Aorta (tissue), 5 donors: ENCODE measurements around the gene MLLT10. TPM values are rescaled to one million over a fixed set of nuclear protein-coding genes. Genes with fewer than 3 reads are reported as not detected.
A peak's percentile ranks its signal among the peaks of the same experiment; 100 is the strongest.

Experiments used
- ATAC-seq: fragments of 200-7000 bp; cut with Tn5 transposase; one replicate; pipeline ENCODE4 v1.9.1; 2022; ENCODE audit warnings: moderate library complexity; ENCODE audit not compliant: low FRiP score
- DNase-seq, 2 donors: peaks; one replicate each; pipeline ENCODE4 v3.0.0-alpha.2; 2020
- H3K27ac ChIP-seq, 2 donors: one replicate each; pipeline ENCODE4 v1.5.1; 2013; ENCODE audit warnings: low read length in 2 of 2, mild to moderate bottlenecking in 2 of 2, moderate library complexity in 2 of 2, control low read depth in 1 of 2, inconsistent platforms in 1 of 2, low read depth in 1 of 2
- H3K27me3 ChIP-seq, 2 donors: one replicate each; pipeline ENCODE4 v1.6.1; 2013; ENCODE audit warnings: control low read depth in 1 of 2, low read length in 1 of 2, mild to moderate bottlenecking in 1 of 2, moderate library complexity in 1 of 2; ENCODE audit not compliant: insufficient read depth in 2 of 2, control insufficient read depth in 1 of 2
- H3K36me3 ChIP-seq, 2 donors: one replicate each; pipeline ENCODE4 v1.6.1; 2013; ENCODE audit warnings: control low read depth in 1 of 2, low read length in 1 of 2, mild to moderate bottlenecking in 1 of 2; ENCODE audit not compliant: insufficient read depth in 2 of 2, control insufficient read depth in 1 of 2
- H3K4me1 ChIP-seq, 2 donors: one replicate each; pipeline ENCODE4 v1.6.1; 2013; ENCODE audit warnings: low read length in 2 of 2, control low read depth in 1 of 2, mild to moderate bottlenecking in 1 of 2, moderate library complexity in 1 of 2; ENCODE audit not compliant: insufficient read depth in 2 of 2, control insufficient read depth in 1 of 2
- H3K4me3 ChIP-seq, 2 donors: one replicate each; pipeline ENCODE4 v1.5.1; 2013; ENCODE audit warnings: low read length in 2 of 2, control low read depth in 1 of 2, mild to moderate bottlenecking in 1 of 2
- H3K9me3 ChIP-seq: one replicate; pipeline ENCODE4 v1.6.1; 2013; ENCODE audit warnings: mild to moderate bottlenecking, low read length; ENCODE audit not compliant: control insufficient read depth
- WGBS, 2 donors: extraction: QIAGEN DNeasy Blood & Tissue Kit; methylation state at CpG; one replicate each; pipeline ENCODE4 v1.1.7; 2013; 5-methylcytosine and 5-hydroxymethylcytosine counted together
- intact Hi-C, 2 donors: fragments of 100-400 bp; cut with DNase I; formaldehyde crosslinking; loops; one replicate each; pipeline versions ENCODE4 v1.14.2 to v1.15.0; 2022
- polyA plus RNA-seq, 2 donors: library from polyadenylated mRNA; stranded (reverse); fragments of 200-250 nt; gene quantifications; one replicate each; pipeline ENCODE4 v1.2.3, GENCODE V29; 2013
- total RNA-seq, 2 donors: library from RNA; stranded (reverse); fragmentation: NEBNext Ultra II Directional; extraction: Animal tissue kit (Norgen Biotek cat#: 25700); gene quantifications; one replicate each; pipeline ENCODE4 v1.2.1, GENCODE V29; 2021
- donor health status: healthy with polysubstance abuse.
- donor health status: Bipolar disorder and iron deficiency.
- donor health status: DM: no; HTN: no; CAD: no.
- donor health status: DM: no; HTN: no; CAD: no.
- donor health status: DM: yes; HTN: yes; CAD: no.

MLLT10 gene
- total and polyA plus RNA-seq, 4 donors = 8.4 to 75.3 (median 26.3) TPM

- H3K27ac ChIP-seq = no peak overlapping the region
- peaks cover 0 to 4% of the 10 kb centered on the region in 2 donors for H3K4me1 ChIP-seq
- 92 to 96% methylated on average over 2 of the region's 2 CpGs for WGBS, 2 donors
- no peak for ATAC-seq
- H3K36me3 ChIP-seq = no peaks in the 10 kb centered on the region
- H3K9me3 ChIP-seq = no peaks in the 10 kb centered on the region
- no peak for DNase-seq
- H3K27me3 ChIP-seq = no peaks in the 10 kb centered on the region
- no peak overlapping the region for H3K4me3 ChIP-seq
- intact Hi-C loops = no loop called here
Measured at GRCh38 chr10:21512573-21513404, 21.2 kb upstream of the MLLT10 start.

DNA sequence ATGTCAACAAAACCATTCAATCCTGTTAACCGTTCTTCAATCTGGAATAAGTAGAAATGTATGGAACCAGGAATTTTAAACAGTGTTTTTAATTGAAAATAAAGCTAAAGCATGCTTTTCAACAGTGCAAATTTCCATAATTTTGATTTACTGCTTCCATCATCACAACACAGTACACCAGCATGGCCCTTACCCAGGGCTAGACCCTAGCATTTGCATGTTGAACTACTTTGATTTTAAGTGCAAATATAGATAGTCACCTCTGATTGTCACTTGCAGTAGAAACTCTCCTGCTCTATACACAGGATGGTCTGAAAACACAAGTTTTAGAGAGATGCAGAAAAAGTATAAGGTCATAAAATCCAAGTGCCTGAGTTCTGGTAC is 20.6 kb upstream of the MLLT10 start:
- no peak for ATAC-seq
- intact Hi-C loops = no loop called here
- H3K4me3 ChIP-seq = no peak overlapping the region
- 93 to 96% methylated on average over 1 of the region's 1 CpG for WGBS, 2 donors
- H3K9me3 ChIP-seq = no peaks in the 10 kb centered on the region
- H3K4me1 ChIP-seq = peaks cover 0 to 4% of the 10 kb centered on the region in 2 donors
- no peak for DNase-seq
- no peaks in the 10 kb centered on the region for H3K27me3 ChIP-seq
- H3K27ac ChIP-seq = no peak overlapping the region
- no peaks in the 10 kb centered on the region for H3K36me3 ChIP-seq

GRCh38 chr10:21514129-21514817 is 19.8 kb upstream of the MLLT10 start:
- Histone ChIP-seq H3K27ac (no peak overlapping the region), H3K27me3 (no peaks in the 10 kb centered on the region), H3K4me3 (no peak overlapping the region), H3K36me3 (no peaks in the 10 kb centered on the region), H3K9me3 (no peaks in the 10 kb centered on the region), H3K4me1 (peaks cover 0 to 4% of the 10 kb centered on the region in 2 donors)
- 85 to 90% methylated on average over 6 of the region's 6 CpGs for WGBS, 2 donors
- ATAC-seq (no peak), DNase-seq (no peak)
- intact Hi-C loops = no loop called here

GRCh38 chr10:21514818-21515351 is 19.1 kb upstream of the MLLT10 start:
- intact Hi-C loops = no loop called here
- no peak overlapping the region for H3K4me3 ChIP-seq
- no peak overlapping the region for H3K27ac ChIP-seq
- WGBS, 2 donors = 80 to 84% methylated on average over 10 of the region's 10 CpGs
- H3K9me3 ChIP-seq = no peaks in the 10 kb centered on the region
- peaks cover 0 to 8% of the 10 kb centered on the region in 2 donors for H3K4me1 ChIP-seq
- no peaks in the 10 kb centered on the region for H3K27me3 ChIP-seq
- no peak for ATAC-seq
- no peaks in the 10 kb centered on the region for H3K36me3 ChIP-seq
- DNase-seq = no peak

DNA sequence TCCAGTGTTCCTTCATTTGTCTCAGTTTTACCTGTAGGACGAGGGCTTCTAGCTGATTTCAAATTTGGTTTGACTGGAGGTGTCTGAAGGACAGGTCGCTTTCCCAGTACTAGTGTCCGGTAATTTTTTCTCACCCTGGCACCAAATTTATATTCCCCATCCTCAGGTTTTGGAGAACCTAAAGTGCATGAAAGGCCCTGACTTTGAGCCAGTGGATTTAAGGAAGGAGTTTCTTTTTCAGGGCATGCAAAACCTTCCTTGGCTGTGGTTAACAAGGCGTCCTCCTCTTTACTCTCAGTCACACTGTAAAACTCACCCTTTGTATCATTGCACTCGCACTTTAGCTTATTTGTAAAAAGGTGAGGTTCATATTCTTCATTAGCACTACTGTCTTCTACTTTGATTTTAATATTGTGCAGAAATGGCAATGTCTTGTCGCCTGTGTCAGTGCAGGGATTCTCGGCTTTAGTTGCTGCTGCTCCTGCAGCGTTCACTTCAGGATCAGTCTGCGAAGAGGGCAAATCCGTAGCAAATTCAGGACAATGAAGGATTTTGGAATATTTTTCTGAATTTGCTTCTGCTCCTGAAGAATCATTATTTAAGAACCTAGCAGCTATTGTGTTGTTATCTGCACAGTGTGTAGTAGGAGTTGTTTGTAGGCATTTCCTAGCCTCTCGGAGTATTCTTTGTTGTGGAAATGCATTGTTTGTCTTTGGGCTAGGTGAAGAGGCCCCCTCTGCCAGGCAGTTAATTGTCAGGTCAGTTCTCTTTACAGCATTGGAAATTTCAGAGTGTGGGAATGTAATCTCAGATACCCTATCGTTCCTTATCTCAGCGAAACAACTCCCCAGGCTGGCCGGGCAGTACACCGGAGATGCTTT is 18.4 kb upstream of the MLLT10 start:
- DNase-seq (no peak), ATAC-seq (no peak)
- Histone ChIP-seq H3K36me3 (no peaks in the 10 kb centered on the region), H3K4me1 (peaks cover 0 to 8% of the 10 kb centered on the region in 2 donors), H3K9me3 (no peaks in the 10 kb centered on the region), H3K27me3 (no peaks in the 10 kb centered on the region), H3K4me3 (peak overlapping the region; percentile 83 to 88), H3K27ac (no peak overlapping the region)
- 62% methylated on average over 15 of the region's 15 CpGs for WGBS, 2 donors
- intact Hi-C loops = loop anchor here in 1 of 2 donors (2.0 kb wide), 1 partner anchor 19 kb away; no protein-coding TSS in a partner anchor

GRCh38 chr10:21516242-21517131 is 17.5 kb upstream of the MLLT10 start:
- Histone ChIP-seq H3K27ac (peak overlapping the region in 1 of 2 donors; percentile 35), H3K27me3 (no peaks in the 10 kb centered on the region), H3K36me3 (no peaks in the 10 kb centered on the region), H3K4me3 (peak overlapping the region; percentile 83 to 88), H3K9me3 (no peaks in the 10 kb centered on the region), H3K4me1 (peaks cover 0 to 8% of the 10 kb centered on the region in 2 donors)
- intact Hi-C loops = loop anchor here in 1 of 2 donors (2.0 kb wide), 1 partner anchor 20 kb away; no protein-coding TSS in a partner anchor
- 0% methylated on average over 25 to 86 of the region's 86 CpGs for WGBS, 2 donors
- DNase-seq = peak; percentile 77 to 88
- peak; percentile 72 for ATAC-seq

GRCh38 chr10:21517134-21518031 is 16.6 kb upstream of the MLLT10 start:
- DNase-seq (peak; percentile 74 to 90), ATAC-seq (peak; percentile 83)
- intact Hi-C loops = loop anchor here in 1 of 2 donors (2.0 kb wide), 1 partner anchor 21 kb away; no protein-coding TSS in a partner anchor
- Histone ChIP-seq H3K36me3 (no peaks in the 10 kb centered on the region), H3K4me1 (peaks cover 0 to 8% of the 10 kb centered on the region in 2 donors), H3K9me3 (no peaks in the 10 kb centered on the region), H3K27me3 (no peaks in the 10 kb centered on the region), H3K27ac (peak overlapping the region; percentile 25 to 90), H3K4me3 (peak overlapping the region; percentile 83 to 88)
- WGBS, 2 donors = 0 to 1% methylated on average over 62 to 73 of the region's 73 CpGs
